Panc1 (cell line): ENCODE data around the gene WDR27.

Experiments used
- CTCF ChIP-seq: fragments of 450-650 bp; IDR thresholded peaks from 2 replicates; pipeline ENCODE4 v1.5.1; 2017; ENCODE audit warnings: mild to moderate bottlenecking
- POLR2AphosphoS5 ChIP-seq: IDR thresholded peaks from 2 replicates; pipeline ENCODE4 v1.6.1; 2012; ENCODE audit warnings: mild to moderate bottlenecking, low read depth, low read length, moderate library complexity
- REST ChIP-seq, 2 experiments: IDR thresholded peaks; 2 replicates each; pipeline ENCODE4 v1.6.1; 2011 to 2012; ENCODE audit warnings: low read depth in 2 of 2, control low read depth in 1 of 2, low read length in 1 of 2, mild to moderate bottlenecking in 1 of 2, moderate library complexity in 1 of 2; ENCODE audit not compliant: insufficient read depth in 1 of 2
- SIN3A ChIP-seq: IDR thresholded peaks from 2 replicates; pipeline ENCODE4 v1.6.1; 2012; ENCODE audit warnings: low read depth, mild to moderate bottlenecking, low read length, moderate library complexity, borderline replicate concordance; ENCODE audit not compliant: insufficient read depth
- TCF7L2 ChIP-seq: IDR thresholded peaks from 2 replicates; pipeline ENCODE4 v1.6.1; 2011; ENCODE audit warnings: mild to moderate bottlenecking, low read depth, low read length, inconsistent platforms

DNA sequence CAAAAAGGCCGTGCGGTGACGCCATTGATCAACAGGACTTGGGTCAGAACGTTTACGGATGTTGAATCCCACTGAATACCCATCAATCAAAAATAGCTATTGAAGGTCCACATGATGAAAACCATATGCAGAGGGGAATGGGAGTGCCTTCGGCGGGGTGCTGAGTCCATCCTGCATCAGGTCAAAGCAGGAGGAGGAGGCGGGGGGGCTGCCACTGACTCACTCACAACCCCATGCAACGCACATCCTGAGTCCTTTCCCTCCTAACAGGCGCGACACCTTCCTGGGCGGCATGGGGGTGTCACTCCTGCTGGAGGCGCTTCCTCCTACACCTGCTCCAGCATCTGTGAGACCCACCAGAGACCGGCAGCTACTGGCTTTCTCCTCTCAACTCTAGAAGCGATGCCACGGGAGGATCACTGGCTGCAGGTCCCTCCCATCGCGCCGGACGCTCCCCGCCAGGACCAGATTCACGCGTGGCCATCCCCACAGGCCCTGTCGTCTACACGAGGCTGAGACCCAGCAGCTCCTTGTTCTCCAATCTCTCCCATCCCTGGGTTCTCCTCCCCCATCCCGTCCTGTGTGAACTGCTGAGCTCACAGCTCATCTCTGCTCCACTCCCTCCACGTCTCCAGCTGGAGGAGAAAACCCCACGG, 277.6 kb downstream of the WDR27 start:
- TF ChIP-seq CTCF, result no peak
- no peak for TF ChIP-seq TCF7L2
- TF ChIP-seq POLR2AphosphoS5, result no peak
- TF ChIP-seq REST (IDR thresholded peaks at IDR 0.05; ENCODE audit: insufficient read depth in 1 of 2, low read depth in 2 of 2, low read length in 1 of 2), result no peak
- TF ChIP-seq SIN3A, result no peak
